Occipital lobe (tissue), 2 donors: Measurements from ENCODE around the gene NDUFB7. TPM values are rescaled to one million over a fixed set of nuclear protein-coding genes. Genes with fewer than 3 reads are reported as not detected.
"Not testable (repeated sequence)": the region's sequence is repeated elsewhere in the genome, so short reads cannot be mapped to it uniquely, and the experiment has no call there.

ENCODE experiments used
- DNase-seq: peaks from one replicate; lab custom pipeline; 2025; lab: John Stamatoyannopoulos, UW
- total RNA-seq: library from RNA; depleted of rRNA; stranded (reverse); fragments of >200 nt; gene quantifications from one replicate; pipeline ENCODE4 v1.2.3, GENCODE V29; 2014

NDUFB7 gene
- 102 TPM for total RNA-seq

DNA sequence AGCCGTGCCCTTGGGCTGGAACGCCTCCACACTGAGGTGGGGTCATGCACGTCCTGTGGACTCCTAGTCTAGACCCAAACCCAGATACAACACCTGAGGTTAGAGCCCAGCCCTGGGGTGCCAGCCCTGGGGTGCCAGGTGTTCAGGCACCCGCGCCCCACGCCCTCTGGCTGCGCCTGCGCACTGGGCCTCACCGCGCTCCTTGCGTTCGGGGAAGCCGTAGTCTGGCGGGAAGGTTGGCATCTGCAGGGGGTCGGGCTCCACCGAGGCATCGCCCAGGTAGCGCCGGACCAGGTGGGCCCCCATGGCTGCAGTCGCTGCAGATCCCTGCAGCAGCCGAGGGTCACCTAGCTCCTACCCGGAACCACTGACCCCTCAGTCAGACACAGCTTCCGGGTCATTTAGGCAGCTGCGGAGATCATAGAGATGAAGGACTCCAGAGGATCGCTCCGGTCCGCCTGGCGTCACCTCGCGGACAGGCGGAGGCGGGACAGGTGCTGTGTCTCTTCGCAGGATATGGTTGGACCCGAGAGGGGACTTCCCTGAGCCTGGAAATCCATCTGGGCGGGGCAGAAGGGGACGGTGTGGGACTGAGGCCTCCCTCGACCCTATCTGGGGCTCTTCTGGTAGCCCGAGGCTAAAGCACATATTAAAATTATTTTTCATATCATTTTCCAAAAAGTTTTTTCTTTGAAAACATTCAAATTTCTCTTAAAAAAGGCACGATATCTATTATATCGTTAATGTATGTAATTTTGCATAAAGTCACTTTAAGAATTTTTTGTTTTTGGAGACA, at the start of gene NDUFB7:
Gene NDUFB7 (minus strand): TSS at position 372 of the 796 bp plus-strand sequence. CDS start 66 bp downstream, at position 306.
- peak; percentile 90 for DNase-seq

DNA sequence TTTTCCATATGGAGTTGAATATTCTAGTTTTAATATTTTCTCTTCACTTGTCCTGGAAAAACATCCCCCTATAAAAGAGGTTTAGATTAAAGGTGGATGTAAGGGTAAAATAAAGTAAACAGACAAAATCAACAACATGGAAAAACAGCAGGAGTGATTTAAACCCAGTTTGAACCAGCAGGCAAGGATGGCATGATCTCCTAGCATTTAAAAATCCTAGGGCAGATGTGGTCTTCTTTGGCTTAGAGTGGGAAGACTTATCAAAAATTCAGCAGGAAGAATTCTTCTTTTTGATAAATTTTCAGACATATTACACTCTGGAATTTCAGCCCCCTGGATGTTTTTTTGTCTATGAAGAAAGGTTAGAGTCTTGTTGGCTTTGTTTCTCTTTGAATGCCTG, 47.5 kb upstream of the NDUFB7 start:
- DNase-seq: no peak

DNA sequence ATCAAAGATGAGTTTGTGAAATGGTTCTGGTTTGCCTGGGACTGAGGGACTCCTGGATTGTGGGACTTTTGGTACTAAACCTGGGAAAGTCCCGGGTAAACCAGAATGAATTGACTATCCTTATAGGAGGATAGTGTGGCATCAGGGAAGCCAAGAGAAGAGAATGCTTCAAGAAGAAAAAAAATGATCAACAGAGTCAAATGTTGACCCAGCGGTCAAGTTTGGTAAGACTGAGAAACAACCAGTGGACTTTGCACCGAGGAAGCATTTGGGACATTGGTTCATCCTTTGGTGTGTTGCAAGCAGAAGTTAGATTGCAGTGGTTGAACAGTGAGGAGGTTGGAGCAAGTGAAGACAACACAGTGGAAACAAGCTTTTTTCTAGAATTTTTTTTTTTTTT, 44.5 kb upstream of the NDUFB7 start:
- DNase-seq: no peak

DNA sequence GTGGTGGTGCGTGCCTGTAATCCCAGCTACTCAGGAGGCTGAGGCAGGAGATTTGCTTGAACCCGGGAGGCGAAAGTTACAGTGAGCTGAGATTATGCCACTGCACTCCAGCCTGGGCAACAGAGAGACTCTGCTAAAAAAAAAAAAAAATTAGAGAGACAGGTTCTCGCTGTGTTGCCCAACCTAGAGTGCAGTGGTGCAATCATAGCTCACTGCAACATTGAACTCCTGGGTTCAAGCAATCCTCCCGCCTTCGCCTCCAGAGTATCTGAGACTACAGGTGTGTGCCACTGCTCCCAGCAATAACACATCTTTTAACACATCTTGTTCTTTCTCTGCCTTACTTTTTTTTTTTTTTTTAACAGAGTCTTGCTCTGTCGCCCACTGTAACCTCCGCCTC, 43.8 kb upstream of the NDUFB7 start:
- DNase-seq: no peak

GRCh38 chr19:14614099-14614412, 42.2 kb upstream of the NDUFB7 start:
- no peak for DNase-seq

DNA sequence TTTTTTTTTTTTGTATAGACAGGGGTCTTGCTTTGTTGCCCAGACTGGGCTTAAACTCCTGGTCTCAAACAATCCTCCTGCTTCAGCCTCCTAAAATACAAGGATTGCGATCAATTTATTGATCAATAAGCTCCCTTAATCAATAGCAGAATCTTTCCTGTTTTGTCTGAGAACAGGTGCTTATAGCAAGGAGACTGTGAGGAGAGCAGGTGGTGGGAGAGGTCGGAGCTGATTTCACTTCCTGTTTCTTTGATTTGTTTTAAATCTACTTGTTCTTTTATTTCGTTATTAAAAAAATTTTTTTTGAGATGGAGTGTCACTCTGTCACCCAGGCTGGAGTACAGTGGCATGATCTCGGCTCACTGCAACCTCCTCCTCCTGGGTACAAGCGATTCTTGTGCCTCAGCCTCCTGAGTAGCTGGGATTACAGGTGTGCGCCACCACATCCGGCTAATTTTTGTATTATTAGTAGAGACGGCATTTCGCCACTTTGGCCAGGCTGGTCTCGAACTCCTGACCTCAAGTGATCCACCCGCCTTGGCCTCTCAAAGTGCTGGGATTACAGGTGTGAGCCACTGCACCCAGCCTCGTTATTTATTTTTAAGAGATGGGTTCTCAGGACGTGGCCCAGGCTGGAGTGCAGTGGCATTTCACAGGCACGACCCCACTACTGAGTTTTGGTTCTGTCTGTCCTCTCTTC, 41.7 kb upstream of the NDUFB7 start:
- DNase-seq: not testable (repeated sequence)

GRCh38 chr19:14612657-14613056, 40.8 kb upstream of the NDUFB7 start:
- no peak for DNase-seq

DNA sequence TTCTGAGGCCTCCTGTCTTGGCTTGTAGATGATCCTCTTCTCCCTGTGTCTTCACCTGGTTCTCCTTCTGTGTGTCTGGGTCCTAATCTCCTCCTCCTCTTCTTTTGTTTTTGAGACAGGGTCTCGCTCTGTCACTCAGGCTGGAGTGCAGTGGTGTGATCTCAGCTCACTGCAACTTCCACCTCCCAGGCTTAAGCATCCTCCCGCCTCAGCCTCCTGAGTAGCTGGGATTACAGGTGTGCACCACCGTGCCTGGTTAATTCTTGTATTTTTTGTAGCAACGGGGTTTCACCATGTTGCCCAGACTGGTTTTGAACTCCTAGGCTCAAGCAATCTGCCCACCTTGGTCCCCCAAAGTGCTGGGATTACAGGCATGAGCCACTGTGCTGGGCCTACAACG, 40.4 kb upstream of the NDUFB7 start:
- not testable (repeated sequence) for DNase-seq

GRCh38 chr19:14611051-14611450, 39.2 kb upstream of the NDUFB7 start:
- no peak for DNase-seq

DNA sequence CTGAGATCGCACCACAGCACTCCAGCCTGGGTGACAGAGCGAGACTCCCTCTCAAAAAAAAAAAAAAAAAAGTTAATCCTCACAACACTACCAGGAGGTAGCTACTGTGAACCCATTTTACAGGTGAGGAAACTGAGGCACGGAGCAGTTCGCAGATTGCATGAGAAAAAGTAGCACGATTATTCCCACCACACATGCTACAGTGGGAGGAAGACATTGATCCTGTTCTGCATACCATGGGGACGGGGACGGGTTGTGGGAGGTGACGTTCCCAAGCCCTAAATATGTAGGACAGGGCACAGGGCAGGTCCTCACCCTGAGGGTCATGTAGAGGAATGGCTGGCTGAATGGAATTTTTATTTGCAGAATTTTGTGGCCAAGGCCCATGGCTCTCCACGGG, 34.8 kb upstream of the NDUFB7 start:
- DNase-seq: no peak

DNA sequence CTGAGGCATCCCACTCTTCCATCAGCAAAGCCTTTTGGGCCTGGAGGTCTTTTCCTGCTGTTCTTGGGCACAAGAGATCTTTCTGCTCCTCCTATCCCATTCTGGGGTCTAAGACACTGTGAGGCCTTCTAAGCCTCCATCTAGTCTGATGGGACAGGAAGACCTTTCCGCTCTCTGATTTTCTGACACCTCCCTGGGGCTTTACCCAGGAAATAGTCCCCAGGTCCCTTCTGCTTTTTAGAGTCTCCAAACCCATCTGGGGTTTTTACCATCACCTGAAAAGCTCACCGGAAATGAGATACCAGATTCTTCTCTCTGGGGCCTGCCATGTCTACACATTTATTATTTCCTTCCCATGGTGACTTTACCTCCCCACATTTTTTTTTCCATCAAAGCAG, 32.1 kb upstream of the NDUFB7 start:
- no peak for DNase-seq

DNA sequence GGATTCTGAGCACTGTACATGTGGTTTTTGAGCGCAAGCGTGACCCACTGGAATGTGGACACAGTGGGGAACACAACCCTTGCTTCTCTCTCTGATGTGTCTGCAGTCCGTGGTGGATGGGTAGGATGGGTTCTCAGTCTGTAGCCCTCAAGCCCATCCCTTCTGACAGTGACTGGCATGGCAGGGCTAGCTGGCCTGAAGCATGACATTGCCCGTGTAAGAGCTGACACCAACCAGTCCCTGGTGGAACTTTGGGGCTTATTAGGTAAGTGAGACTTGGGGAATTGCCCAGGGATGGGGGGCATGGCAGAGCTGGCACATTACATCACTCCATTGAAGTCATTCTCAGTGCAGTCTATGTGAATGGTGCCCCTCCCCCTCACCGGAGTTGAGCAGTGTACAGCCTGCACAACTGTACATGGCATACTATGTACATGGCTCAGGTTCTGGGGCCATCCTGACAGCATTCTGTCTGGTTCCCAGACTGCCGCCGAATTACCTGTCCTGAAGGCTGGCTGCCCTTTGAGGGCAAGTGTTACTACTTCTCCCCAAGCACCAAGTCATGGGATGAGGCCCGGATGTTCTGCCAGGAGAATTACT, 27.8 kb upstream of the NDUFB7 start:
- DNase-seq: no peak

DNA sequence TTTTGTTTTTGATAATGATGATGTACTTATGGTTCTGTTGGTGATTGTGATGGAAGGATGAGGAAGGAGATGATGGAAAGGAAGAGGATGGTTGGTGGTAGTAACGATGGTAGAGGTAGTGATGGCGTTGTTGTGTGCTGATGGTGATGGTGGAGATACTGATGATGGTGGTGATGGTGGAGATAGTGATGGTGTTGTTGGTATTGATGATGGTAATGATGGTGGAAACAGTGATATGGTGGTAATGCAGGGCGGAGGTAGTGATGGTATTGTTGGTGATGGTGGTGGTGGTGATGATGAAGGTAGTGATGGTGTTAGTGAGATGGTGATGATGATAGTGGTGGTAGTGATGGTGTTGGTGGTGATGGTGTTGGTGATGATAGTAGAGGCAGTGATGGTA, 23.7 kb upstream of the NDUFB7 start:
- no peak for DNase-seq

DNA sequence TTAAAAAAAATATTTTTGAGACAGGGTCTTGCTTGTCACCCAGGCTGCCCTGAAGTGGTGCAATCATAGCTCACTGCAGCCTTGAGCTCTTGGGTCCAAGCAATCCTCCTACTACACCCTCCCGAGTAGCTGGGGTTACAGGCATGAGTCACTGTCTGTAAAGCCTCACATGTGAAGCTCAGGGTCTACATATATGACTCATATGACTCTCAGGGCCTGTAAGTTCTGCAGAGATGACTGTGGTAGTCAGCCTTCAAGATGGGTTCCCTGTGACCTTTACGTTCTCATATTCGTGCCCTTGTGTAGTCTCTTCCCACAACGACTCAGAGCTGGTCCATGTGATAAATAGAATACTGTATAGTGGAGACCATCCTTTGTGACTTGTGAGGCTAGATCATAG, 17.6 kb upstream of the NDUFB7 start:
- not testable (repeated sequence) for DNase-seq

DNA sequence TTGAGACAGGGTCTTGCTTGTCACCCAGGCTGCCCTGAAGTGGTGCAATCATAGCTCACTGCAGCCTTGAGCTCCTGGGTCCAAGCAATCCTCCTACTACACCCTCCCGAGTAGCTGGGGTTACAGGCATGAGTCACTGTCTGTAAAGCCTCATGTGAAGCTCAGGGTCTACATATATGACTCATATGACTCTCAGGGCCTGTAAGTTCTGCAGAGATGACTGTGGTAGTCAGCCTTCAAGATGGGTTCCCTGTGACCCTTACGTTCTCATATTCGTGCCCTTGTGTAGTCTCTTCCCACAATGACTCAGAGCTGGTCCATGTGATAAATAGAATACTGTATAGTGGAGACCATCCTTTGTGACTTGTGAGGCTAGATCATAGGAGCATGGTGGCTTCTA, 13.3 kb upstream of the NDUFB7 start:
- not testable (repeated sequence) for DNase-seq

- not testable (repeated sequence) for DNase-seq
Observed at GRCh38 chr19:14584372-14584771, 12.5 kb upstream of the NDUFB7 start.

- no peak for DNase-seq
Observed at GRCh38 chr19:14582894-14583340, 11.1 kb upstream of the NDUFB7 start, which contains the start of gene CLEC17A. Gene CLEC17A (plus strand): TSS chr19:14583084. CDS start chr19:14583161, 77 bp downstream.

GRCh38 chr19:14580623-14581237, 8.9 kb upstream of the NDUFB7 start:
- DNase-seq: no peak

GRCh38 chr19:14577885-14578427, 6.1 kb upstream of the NDUFB7 start:
- no peak for DNase-seq

DNA sequence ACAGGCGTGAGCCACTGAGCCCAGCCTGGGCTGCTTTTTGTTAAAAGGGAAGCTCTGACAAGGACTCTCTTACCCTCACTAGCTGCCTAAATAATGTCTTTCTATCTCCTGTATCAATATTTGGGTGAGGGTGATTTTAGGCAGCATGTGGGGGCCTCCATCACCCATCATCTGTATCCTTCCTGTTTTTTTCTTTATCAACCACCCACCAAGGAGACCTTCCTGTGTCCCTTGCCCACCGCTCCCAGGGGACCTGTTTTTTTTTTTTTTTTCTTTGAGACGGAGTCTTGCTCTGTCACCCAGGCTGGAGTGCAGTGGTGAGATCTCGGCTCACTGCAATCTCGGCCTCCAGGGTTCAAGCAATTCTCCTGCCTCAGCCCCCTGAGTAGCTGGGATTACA, 5.4 kb upstream of the NDUFB7 start:
- DNase-seq: no peak

- DNase-seq: no peak
Observed at GRCh38 chr19:14576363-14576762, 4.5 kb upstream of the NDUFB7 start.
